ENCODE data around the gene NME5. TPM values are rescaled to one million over a fixed set of nuclear protein-coding genes. Genes with fewer than 3 reads are reported as not detected.

NME5 gene
- total and polyA plus RNA-seq, 8 donors = 1.5 to 2.7 (median 2.1) TPM; not detected in 3

DNA sequence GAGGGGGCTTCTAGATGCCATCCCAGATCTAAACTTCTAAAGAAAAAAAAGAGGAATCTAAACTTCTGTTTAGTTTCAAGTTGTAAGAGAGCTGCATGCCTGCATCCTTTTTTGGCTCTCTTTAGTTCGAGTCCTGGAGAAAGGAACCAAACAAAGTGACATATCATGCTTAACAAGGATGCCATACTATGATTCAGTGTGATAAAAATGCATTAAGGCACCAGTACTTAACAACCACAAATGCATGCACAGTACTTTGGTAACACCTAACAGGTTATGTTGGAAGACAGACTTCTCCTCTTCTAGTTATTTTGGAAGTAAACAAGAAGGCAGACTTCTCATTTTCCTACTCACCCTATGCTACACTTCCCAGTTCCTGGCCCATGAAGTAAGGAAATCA, 27.3 kb downstream of the NME5 start:
- Histone ChIP-seq H3K4me1 (peaks cover 0 to 12% (median 3%) of the 10 kb centered on the region in 4 donors), H3K27ac (no peak overlapping the region), H3K27me3 (peaks cover 0 to 4% (median 0%) of the 10 kb centered on the region in 3 donors), H3K9me3 (no peaks in the 10 kb centered on the region), H3K4me3 (no peak overlapping the region), H3K36me3 (no peaks in the 10 kb centered on the region)
- DNase-seq = no peak
- WGBS, 5 donors = 13 to 50% (median 42%) methylated on average over 1 of the region's 1 CpG
- TF ChIP-seq POLR2A (IDR thresholded peaks at IDR 0.05) = no peak
- TF ChIP-seq POLR2AphosphoS5 (IDR thresholded peaks at IDR 0.05) = no peak
- TF ChIP-seq CTCF (IDR thresholded peaks at IDR 0.05) = no peak
- TF ChIP-seq EP300 (IDR thresholded peaks at IDR 0.05) = no peak
- intact Hi-C loops (cut with DNase I; ENCODE audit: low total_unique reads) = no loop called here

- TF ChIP-seq POLR2A (IDR thresholded peaks at IDR 0.05) = no peak
- TF ChIP-seq CTCF (IDR thresholded peaks at IDR 0.05) = no peak
- TF ChIP-seq POLR2AphosphoS5 (IDR thresholded peaks at IDR 0.05) = no peak
- TF ChIP-seq EP300 (IDR thresholded peaks at IDR 0.05) = no peak
- Histone ChIP-seq H3K36me3 (no peaks in the 10 kb centered on the region), H3K4me3 (no peak overlapping the region), H3K4me1 (peaks cover 0 to 12% (median 3%) of the 10 kb centered on the region in 4 donors), H3K9me3 (no peaks in the 10 kb centered on the region), H3K27me3 (peaks cover 0 to 4% (median 0%) of the 10 kb centered on the region in 3 donors), H3K27ac (no peak overlapping the region)
- no peak for DNase-seq
- 77 to 84% (median 78%) methylated on average over 4 of the region's 4 CpGs for WGBS, 5 donors
- intact Hi-C loops (cut with DNase I; ENCODE audit: low total_unique reads) = no loop called here
Measured at GRCh38 chr5:138111181-138111580, 28.0 kb downstream of the NME5 start.

DNA sequence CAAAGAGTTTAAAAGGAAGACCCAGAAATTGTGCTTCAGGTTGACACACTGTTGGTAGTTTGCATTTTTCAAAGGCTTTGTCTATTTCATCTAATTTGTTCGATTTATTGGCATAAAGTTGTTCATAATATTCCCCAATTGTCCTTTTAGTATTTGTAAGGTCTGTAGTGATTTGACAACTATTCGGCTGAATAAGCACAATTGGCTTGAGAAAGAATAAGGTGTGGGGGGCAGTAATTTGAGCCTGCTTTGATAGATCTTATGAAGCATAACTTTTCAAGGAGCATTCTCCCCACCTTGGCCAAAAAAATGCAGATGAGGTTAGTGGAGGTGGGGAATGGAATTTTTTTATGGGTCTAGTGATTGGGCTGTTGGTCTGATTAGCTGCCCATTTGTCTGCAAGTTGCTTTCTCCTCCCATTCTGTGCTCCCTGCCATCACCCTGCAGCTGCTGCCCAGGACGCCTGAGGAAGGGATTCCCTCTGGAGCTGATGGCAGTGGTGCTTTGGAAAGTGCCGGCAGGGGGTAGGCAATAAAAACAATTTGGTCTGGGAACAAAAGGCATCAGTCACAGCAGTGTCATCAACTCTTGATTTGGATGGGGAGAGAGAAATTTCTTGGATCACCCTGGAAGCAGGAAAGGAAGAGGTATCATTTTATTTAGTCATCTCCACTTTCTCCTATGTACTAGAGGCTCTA, 28.8 kb downstream of the NME5 start:
- DNase-seq = no peak
- no peaks in the 10 kb centered on the region for H3K9me3 ChIP-seq
- intact Hi-C loops (cut with DNase I; ENCODE audit: low total_unique reads) = no loop called here
- no peaks in the 10 kb centered on the region for H3K36me3 ChIP-seq
- WGBS, 5 donors = 53 to 69% (median 63%) methylated on average over 4 of the region's 4 CpGs
- TF ChIP-seq POLR2A (IDR thresholded peaks at IDR 0.05) = no peak
- no peak for TF ChIP-seq POLR2AphosphoS5 (IDR thresholded peaks at IDR 0.05)
- TF ChIP-seq CTCF (IDR thresholded peaks at IDR 0.05) = no peak
- no peak for TF ChIP-seq EP300 (IDR thresholded peaks at IDR 0.05)
- peaks cover 0 to 12% (median 3%) of the 10 kb centered on the region in 4 donors for H3K4me1 ChIP-seq
- no peak overlapping the region for H3K27ac ChIP-seq
- no peak overlapping the region for H3K4me3 ChIP-seq
- peaks cover 0 to 4% (median 0%) of the 10 kb centered on the region in 3 donors for H3K27me3 ChIP-seq

- H3K27ac ChIP-seq = no peak overlapping the region
- H3K4me1 ChIP-seq = peaks cover 0 to 12% (median 3%) of the 10 kb centered on the region in 4 donors
- no peak for DNase-seq
- no peaks in the 10 kb centered on the region for H3K36me3 ChIP-seq
- no peaks in the 10 kb centered on the region for H3K9me3 ChIP-seq
- no peak overlapping the region for H3K4me3 ChIP-seq
- 67 to 96% (median 86%) methylated on average over 1 of the region's 1 CpG for WGBS, 5 donors
- peaks cover 0 to 4% (median 0%) of the 10 kb centered on the region in 3 donors for H3K27me3 ChIP-seq
- intact Hi-C loops (cut with DNase I; ENCODE audit: low total_unique reads) = no loop called here
- TF ChIP-seq EP300 (IDR thresholded peaks at IDR 0.05) (no peak), POLR2AphosphoS5 (IDR thresholded peaks at IDR 0.05) (no peak), POLR2A (IDR thresholded peaks at IDR 0.05) (no peak), CTCF (IDR thresholded peaks at IDR 0.05) (no peak)
Measured at GRCh38 chr5:138109463-138110265, 29.6 kb downstream of the NME5 start.
